ENCODE data around the gene SLC25A45. TPM values are rescaled to one million over a fixed set of nuclear protein-coding genes. Genes with fewer than 3 reads are reported as not detected.

SLC25A45 gene
- polyA plus RNA-seq, 1 donor (not counting 4 experiments of a cell fraction or from before 2014, with no cell fraction given): 0.20 TPM

- H3K9me3 ChIP-seq (ENCODE audit: control insufficient read depth, low read depth, low read length): no peaks in the 10 kb centered on the region
- dilution Hi-C loops (cut with MboI; ENCODE audit: extremely low pct_ligation_motif_present, low sequenced_read_pairs): no loop called here
- no peak overlapping the region for H3K27ac ChIP-seq (ENCODE audit: control insufficient read depth, insufficient read depth, low read length)
- no peaks in the 10 kb centered on the region for H3K9me1 ChIP-seq (ENCODE audit: control insufficient read depth, extremely low read depth, insufficient read depth, low read length)
- FAIRE-seq (no peak), DNase-seq (ENCODE audit: low read depth, low spot score) (no peak)
- H3K4me3 ChIP-seq (ENCODE audit: control insufficient read depth in 2 of 3, extremely low read depth in 1 of 3, insufficient read depth in 2 of 3, low read depth in 1 of 3, low read length in 3 of 3): no peak overlapping the region
- peaks cover 19% of the 10 kb centered on the region for H3K27me3 ChIP-seq (ENCODE audit: control insufficient read depth, extremely low read depth, insufficient read depth, low read length)
- no peaks in the 10 kb centered on the region for H3K36me3 ChIP-seq (ENCODE audit: control insufficient read depth in 2 of 2, extremely low read depth in 1 of 2, insufficient read depth in 2 of 2, low read length in 2 of 2)
- H3K4me2 ChIP-seq (ENCODE audit: control insufficient read depth, extremely low read depth, insufficient read depth, low read depth, low read length): no peak overlapping the region
- H3K4me1 ChIP-seq (ENCODE audit: control insufficient read depth, extremely low read depth, insufficient read depth, low read length): peaks cover 12% of the 10 kb centered on the region
- peaks cover 2% of the 10 kb centered on the region for H4K20me1 ChIP-seq (ENCODE audit: control insufficient read depth, extremely low read depth, insufficient read depth, low read length)
- H3K79me2 ChIP-seq (ENCODE audit: control insufficient read depth, insufficient read depth, low read length): no peaks in the 10 kb centered on the region
- no peak overlapping the region for H2AFZ ChIP-seq (ENCODE audit: control insufficient read depth, low read length)
- H3K9ac ChIP-seq (ENCODE audit: control insufficient read depth, extremely low read depth, insufficient read depth, low read length): no peak overlapping the region
- TF ChIP-seq EZH2 (IDR thresholded peaks at IDR 0.05; ENCODE audit: low read length) (no peak), CTCF (optimal IDR thresholded peaks at IDR 0.05 in 1 of 3, IDR thresholded peaks at IDR 0.05 in 1 of 3, conservative IDR thresholded peaks at IDR 0.05 in 1 of 3; ENCODE audit: extremely low read depth in 1 of 3, insufficient read depth in 2 of 3, low read length in 3 of 3) (no peak)
These were observed 24.5 kb downstream of the SLC25A45 start for GRCh38 chr11:65357856-65358356.

GRCh38 chr11:65356394-65356972 is 26.0 kb downstream of the SLC25A45 start:
- FAIRE-seq: no peak
- no peak for TF ChIP-seq EZH2 (IDR thresholded peaks at IDR 0.05; ENCODE audit: low read length)
- TF ChIP-seq CTCF (optimal IDR thresholded peaks at IDR 0.05 in 1 of 3, IDR thresholded peaks at IDR 0.05 in 1 of 3, conservative IDR thresholded peaks at IDR 0.05 in 1 of 3; ENCODE audit: extremely low read depth in 1 of 3, insufficient read depth in 2 of 3, low read length in 3 of 3): no peak

More at GRCh38 chr11:65356394-65356972, 26.0 kb downstream of the SLC25A45 start:
- no peaks in the 10 kb centered on the region for H3K9me3 ChIP-seq (ENCODE audit: control insufficient read depth, low read depth, low read length)
- no peak overlapping the region for H2AFZ ChIP-seq (ENCODE audit: control insufficient read depth, low read length)
- no peak for DNase-seq (ENCODE audit: low read depth, low spot score)
- H3K4me3 ChIP-seq (ENCODE audit: control insufficient read depth in 2 of 3, extremely low read depth in 1 of 3, insufficient read depth in 2 of 3, low read depth in 1 of 3, low read length in 3 of 3): no peak overlapping the region
- H3K27me3 ChIP-seq (ENCODE audit: control insufficient read depth, extremely low read depth, insufficient read depth, low read length): peaks cover 19% of the 10 kb centered on the region
- dilution Hi-C loops (cut with MboI; ENCODE audit: extremely low pct_ligation_motif_present, low sequenced_read_pairs): no loop called here
- H3K9ac ChIP-seq (ENCODE audit: control insufficient read depth, extremely low read depth, insufficient read depth, low read length): no peak overlapping the region
- peaks cover 2% of the 10 kb centered on the region for H4K20me1 ChIP-seq (ENCODE audit: control insufficient read depth, extremely low read depth, insufficient read depth, low read length)
- H3K79me2 ChIP-seq (ENCODE audit: control insufficient read depth, insufficient read depth, low read length): no peaks in the 10 kb centered on the region
- H3K4me2 ChIP-seq (ENCODE audit: control insufficient read depth, extremely low read depth, insufficient read depth, low read depth, low read length): no peak overlapping the region
- no peaks in the 10 kb centered on the region for H3K9me1 ChIP-seq (ENCODE audit: control insufficient read depth, extremely low read depth, insufficient read depth, low read length)
- H3K36me3 ChIP-seq (ENCODE audit: control insufficient read depth in 2 of 2, extremely low read depth in 1 of 2, insufficient read depth in 2 of 2, low read length in 2 of 2): peaks cover 3 to 7% of the 10 kb centered on the region in 2 experiments
- H3K4me1 ChIP-seq (ENCODE audit: control insufficient read depth, extremely low read depth, insufficient read depth, low read length): peaks cover 12% of the 10 kb centered on the region
- H3K27ac ChIP-seq (ENCODE audit: control insufficient read depth, insufficient read depth, low read length): no peak overlapping the region

Data from keratinocyte (primary cell).